ENCODE results near the gene RCN1.
"Not testable (repeated sequence)": the region's sequence is repeated elsewhere in the genome, so short reads cannot be mapped to it uniquely, and the experiment has no call there.

Gene RCN1

DNA sequence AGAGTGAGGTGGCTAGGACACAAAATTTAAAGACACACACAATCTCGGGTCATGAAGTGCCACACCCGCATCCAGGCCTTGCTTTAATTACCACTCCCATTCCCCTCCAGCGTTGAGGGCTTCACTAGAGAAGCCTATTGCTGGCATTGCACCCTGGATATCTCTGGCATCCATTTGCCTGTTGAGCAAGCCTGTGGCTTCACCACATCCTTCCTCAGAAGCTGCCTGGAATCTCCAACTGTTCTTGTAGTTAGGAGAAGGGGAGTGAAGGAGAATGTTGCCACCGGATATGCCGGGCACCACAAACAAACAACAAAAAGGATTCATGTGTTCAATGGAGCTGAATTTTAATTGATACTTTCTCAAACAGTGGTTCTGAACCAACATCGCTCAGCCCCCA, 34.4 kb upstream of the RCN1 start:
- no peaks in the 10 kb centered on the region for H3K36me3 ChIP-seq (replicated peaks; ENCODE audit: low read depth, low read length)
- 0 out of 2 replicates have a peak, but pooled peaks cover 4% of the 10 kb centered on the region for H3K4me1 ChIP-seq (ENCODE audit: low read length)
- H4K20me1 ChIP-seq (ENCODE audit: insufficient read depth, low read length), result no peaks in the 10 kb centered on the region
- H3K27ac ChIP-seq (ENCODE audit: low read length), result no peak overlapping the region
- no peaks in the 10 kb centered on the region for H3K79me2 ChIP-seq (ENCODE audit: low read length)
- no peak overlapping the region for H3K4me2 ChIP-seq (ENCODE audit: low read length)
- no peak overlapping the region for H2AFZ ChIP-seq (ENCODE audit: low read depth, low read length)
- H3K9me3 ChIP-seq (ENCODE audit: insufficient read depth, low read length), result no peaks in the 10 kb centered on the region
- TF ChIP-seq EZH2phosphoT487 (IDR thresholded peaks at IDR 0.05; ENCODE audit: low read depth) (no peak), CTCF (IDR thresholded peaks at IDR 0.05; ENCODE audit: low read depth, low read length) (no peak)
- H3K4me3 ChIP-seq (ENCODE audit: low read length), result no peak overlapping the region
- H3K27me3 ChIP-seq (ENCODE audit: low read depth, low read length), result peaks cover 21% of the 10 kb centered on the region
- H3K9ac ChIP-seq (ENCODE audit: low read length), result no peak overlapping the region

DNA sequence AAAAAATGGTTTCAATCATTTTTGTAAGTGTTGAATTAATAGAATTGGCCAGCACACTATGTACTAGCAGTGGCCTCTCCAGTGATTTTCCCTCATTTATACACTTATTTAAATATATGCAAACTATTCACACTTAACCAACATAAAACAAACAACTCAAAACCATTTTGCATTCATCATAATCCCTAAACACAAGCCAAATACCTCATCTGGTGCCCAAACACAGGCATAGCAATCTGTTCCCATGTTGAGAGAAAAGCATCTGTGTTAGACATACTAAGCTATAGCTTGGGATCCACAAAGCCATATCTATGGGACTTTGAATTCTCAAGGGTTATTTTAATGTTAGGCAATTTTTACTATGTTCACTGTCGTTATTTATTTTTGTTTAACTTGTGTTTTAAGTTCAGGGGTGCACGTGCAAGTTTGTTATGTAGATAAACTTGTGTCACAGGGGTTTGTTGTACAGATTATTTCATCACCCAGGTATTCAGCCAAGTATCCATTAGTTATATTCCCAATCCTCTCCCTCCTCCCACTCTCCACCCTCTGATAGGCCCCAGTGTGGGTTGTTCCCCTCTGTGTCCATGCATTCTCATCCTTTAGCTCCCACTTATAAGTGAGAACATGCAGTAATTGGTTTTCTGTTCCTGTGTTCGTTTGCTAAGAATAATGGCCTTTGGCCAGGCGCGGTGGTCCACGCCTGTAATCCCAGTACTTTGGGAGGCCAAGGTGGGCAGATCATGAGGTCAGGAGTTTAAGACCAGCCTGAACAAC, 31.0 kb upstream of the RCN1 start:
- H3K36me3 ChIP-seq (replicated peaks; ENCODE audit: low read depth, low read length), result no peaks in the 10 kb centered on the region
- H3K4me3 ChIP-seq (ENCODE audit: low read length), result no peak overlapping the region

GRCh38 chr11:32062540-32062939, 28.3 kb upstream of the RCN1 start:
- Histone ChIP-seq H3K27me3 (ENCODE audit: low read depth, low read length) (peaks cover 11% of the 10 kb centered on the region; the same call in 1 of the 2 replicates), H3K4me3 (ENCODE audit: low read length) (no peak overlapping the region), H4K20me1 (ENCODE audit: insufficient read depth, low read length) (no peaks in the 10 kb centered on the region), H3K9me3 (ENCODE audit: insufficient read depth, low read length) (no peaks in the 10 kb centered on the region), H2AFZ (ENCODE audit: low read depth, low read length) (no peak overlapping the region), H3K79me2 (ENCODE audit: low read length) (no peaks in the 10 kb centered on the region), H3K4me1 (ENCODE audit: low read length) (no peaks in the 10 kb centered on the region), H3K4me2 (ENCODE audit: low read length) (no peak overlapping the region), H3K36me3 (replicated peaks; ENCODE audit: low read depth, low read length) (no peaks in the 10 kb centered on the region), H3K27ac (ENCODE audit: low read length) (no peak overlapping the region), H3K9ac (ENCODE audit: low read length) (no peak overlapping the region)
- TF ChIP-seq CTCF (IDR thresholded peaks at IDR 0.05; ENCODE audit: low read depth, low read length), result no peak
- TF ChIP-seq EZH2phosphoT487 (IDR thresholded peaks at IDR 0.05; ENCODE audit: low read depth), result no peak

More for the DNA sequence above, 31.0 kb upstream of the RCN1 start:
- Histone ChIP-seq H3K9ac (ENCODE audit: low read length) (no peak overlapping the region), H3K4me1 (ENCODE audit: low read length) (no peaks in the 10 kb centered on the region), H4K20me1 (ENCODE audit: insufficient read depth, low read length) (no peaks in the 10 kb centered on the region), H3K79me2 (ENCODE audit: low read length) (no peaks in the 10 kb centered on the region), H3K27ac (ENCODE audit: low read length) (no peak overlapping the region), H2AFZ (ENCODE audit: low read depth, low read length) (no peak overlapping the region), H3K9me3 (ENCODE audit: insufficient read depth, low read length) (no peaks in the 10 kb centered on the region), H3K27me3 (ENCODE audit: low read depth, low read length) (peaks cover 9% of the 10 kb centered on the region; the same call in 1 of the 2 replicates), H3K4me2 (ENCODE audit: low read length) (no peak overlapping the region)
- TF ChIP-seq CTCF (IDR thresholded peaks at IDR 0.05; ENCODE audit: low read depth, low read length), result no peak
- TF ChIP-seq EZH2phosphoT487 (IDR thresholded peaks at IDR 0.05; ENCODE audit: low read depth), result no peak

GRCh38 chr11:32063031-32063430, 27.8 kb upstream of the RCN1 start:
- H3K4me2 ChIP-seq (ENCODE audit: low read length); H3K79me2 ChIP-seq (ENCODE audit: low read length); H3K4me1 ChIP-seq (ENCODE audit: low read length); H3K27ac ChIP-seq (ENCODE audit: low read length); H3K9ac ChIP-seq (ENCODE audit: low read length); H2AFZ ChIP-seq (ENCODE audit: low read depth, low read length); H3K36me3 ChIP-seq (replicated peaks; ENCODE audit: low read depth, low read length); H3K4me3 ChIP-seq (ENCODE audit: low read length); H4K20me1 ChIP-seq (ENCODE audit: insufficient read depth, low read length); H3K9me3 ChIP-seq (ENCODE audit: insufficient read depth, low read length): not testable (repeated sequence)
- peaks cover 14% of the 10 kb centered on the region; the same call in 1 of the 2 replicates for H3K27me3 ChIP-seq (ENCODE audit: low read depth, low read length)

All from OCI-LY3 (cell line).